HG02571 (cell line): ENCODE data around the gene NUP160.

ENCODE experiments used
- ATAC-seq: cut with Tn5 transposase; IDR thresholded peaks from one replicate; pipeline ENCODE4 v1.9.1; 2021; ENCODE audit warnings: mild to moderate bottlenecking, moderate library complexity; ENCODE audit not compliant: unreplicated experiment

Gene NUP160

DNA sequence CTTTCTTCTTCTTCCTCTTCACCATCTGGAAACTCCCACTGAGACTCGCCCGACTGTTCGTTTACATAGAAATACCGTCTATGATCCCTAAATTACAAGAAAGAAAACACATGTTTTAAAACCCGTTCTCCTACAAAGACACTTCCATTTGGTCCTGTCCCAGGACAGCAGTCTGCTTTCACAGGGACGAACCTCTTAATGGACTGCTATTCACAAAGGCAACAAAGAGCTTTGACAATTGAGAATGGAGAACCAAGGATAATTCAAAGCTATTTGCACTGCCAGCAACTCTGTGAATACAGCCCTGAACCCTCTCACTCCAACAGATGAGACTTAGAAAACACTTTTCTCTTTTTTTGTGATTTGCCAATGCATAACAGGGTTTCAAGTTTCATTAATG lies 116.7 kb downstream of the NUP160 start:
- ATAC-seq, result no peak
